HEK293 (cell line): ENCODE results near the gene CREBBP.

Experiments
- CTCF ChIA-PET: fragments of 350-600 bp; formaldehyde crosslinking; extraction: SDS; loops from one replicate; lab custom pipeline; 2021; ENCODE audit warnings: antibody characterized with exemption; lab: Yijun Ruan, JAX
- POLR2A ChIA-PET: fragments of 300-600 bp; formaldehyde crosslinking; extraction: SDS; loops from one replicate; lab custom pipeline; 2020; ENCODE audit warnings: antibody characterized with exemption, inconsistent platforms; lab: Yijun Ruan, JAX
- H3K27ac ChIP-seq: fragments of 200-500 bp; sonication (Bioruptor generic); 2 replicates; pipeline ENCODE4 v1.5.1; 2014; ENCODE audit warnings: low read depth, low read length, control low read depth, inconsistent platforms; ENCODE audit errors: extremely low read depth
- H3K36me3 ChIP-seq, 2 experiments: fragments of 200-500 bp in 1 of 2; sonication (Bioruptor generic) in 1 of 2; 1 replicate in 1 of 2; 2 replicates in 1 of 2; pipeline ENCODE4 v1.5.1; 2014 to 2017; ENCODE audit warnings: inconsistent platforms in 2 of 2, low read length in 2 of 2; ENCODE audit not compliant: control insufficient read depth in 2 of 2, insufficient read depth in 1 of 2
- H3K4me1 ChIP-seq: fragments of 200-500 bp; sonication (Bioruptor generic); 2 replicates; pipeline ENCODE4 v1.5.1; 2014; ENCODE audit warnings: mild to moderate bottlenecking, low read length, inconsistent platforms; ENCODE audit not compliant: control insufficient read depth, insufficient read depth
- H3K4me3 ChIP-seq: 2 replicates; pipeline ENCODE4 v1.5.1; 2011; ENCODE audit warnings: low read depth, mild to moderate bottlenecking, control low read depth, low read length, moderate library complexity
- H3K9me3 ChIP-seq: fragments of 200-500 bp; sonication (Bioruptor generic); 2 replicates; pipeline ENCODE4 v1.5.1; 2014; ENCODE audit warnings: low read depth, low read length, inconsistent platforms; ENCODE audit not compliant: control insufficient read depth, insufficient read depth
- BCL6B ChIP-seq: fragments of 450-650 bp; formaldehyde crosslinking; IDR thresholded peaks from 2 replicates; pipeline ENCODE4 v1.5.1; 2017; ENCODE audit warnings: missing biosample characterization, missing genetic modification characterization
- GLIS2 ChIP-seq: fragments of 450-650 bp; formaldehyde crosslinking; IDR thresholded peaks from 2 replicates; pipeline ENCODE4 v1.5.1; 2016; ENCODE audit warnings: missing biosample characterization, missing genetic modification characterization
- REPIN1 ChIP-seq: fragments of 450-650 bp; formaldehyde crosslinking; IDR thresholded peaks from 2 replicates; pipeline ENCODE4 v1.5.1; 2017; ENCODE audit warnings: missing biosample characterization, missing genetic modification characterization, low read depth
- SCRT1 ChIP-seq: fragments of 450-650 bp; formaldehyde crosslinking; IDR thresholded peaks from 2 replicates; pipeline ENCODE4 v1.5.1; 2016; ENCODE audit warnings: missing biosample characterization, missing genetic modification characterization, borderline replicate concordance
- TSHZ1 ChIP-seq: fragments of 450-650 bp; formaldehyde crosslinking; IDR thresholded peaks from 2 replicates; pipeline ENCODE4 v1.5.1; 2016; ENCODE audit warnings: missing biosample characterization, missing genetic modification characterization, borderline replicate concordance
- ZBTB11 ChIP-seq: fragments of 450-650 bp; formaldehyde crosslinking; conservative IDR thresholded peaks from 2 replicates; pipeline ENCODE4 v1.5.1; 2016; ENCODE audit warnings: low read depth, missing biosample characterization, missing genetic modification characterization
- ZBTB44 ChIP-seq: fragments of 450-650 bp; IDR thresholded peaks from 2 replicates; pipeline ENCODE4 v1.5.1; 2018; ENCODE audit warnings: missing biosample characterization, mild to moderate bottlenecking, missing genetic modification characterization
- ZIC2 ChIP-seq: fragments of 450-650 bp; formaldehyde crosslinking; IDR thresholded peaks from 2 replicates; pipeline ENCODE4 v1.5.1; 2016; ENCODE audit warnings: missing biosample characterization, missing genetic modification characterization
- ZNF157 ChIP-seq: fragments of 450-650 bp; formaldehyde crosslinking; IDR thresholded peaks from 2 replicates; pipeline ENCODE4 v1.5.1; 2016; ENCODE audit warnings: missing biosample characterization, missing genetic modification characterization
- ZNF18 ChIP-seq: fragments of 450-650 bp; formaldehyde crosslinking; IDR thresholded peaks from 2 replicates; pipeline ENCODE4 v1.5.1; 2016; ENCODE audit warnings: missing biosample characterization, missing genetic modification characterization
- ZNF202 ChIP-seq: fragments of 450-650 bp; formaldehyde crosslinking; IDR thresholded peaks from 2 replicates; pipeline ENCODE4 v1.5.1; 2016; ENCODE audit warnings: missing biosample characterization, missing genetic modification characterization, borderline replicate concordance
- ZNF221 ChIP-seq: fragments of 450-650 bp; formaldehyde crosslinking; IDR thresholded peaks from 2 replicates; pipeline ENCODE4 v1.5.1; 2017; ENCODE audit warnings: missing biosample characterization, missing genetic modification characterization, borderline replicate concordance
- ZNF239 ChIP-seq: fragments of 450-650 bp; formaldehyde crosslinking; IDR thresholded peaks from 2 replicates; pipeline ENCODE4 v1.5.1; 2016; ENCODE audit warnings: missing biosample characterization, missing genetic modification characterization
- ZNF37A ChIP-seq: fragments of 450-650 bp; IDR thresholded peaks from 2 replicates; pipeline ENCODE4 v1.5.1; 2018; ENCODE audit warnings: missing biosample characterization, missing genetic modification characterization
- ZNF391 ChIP-seq: fragments of 450-650 bp; formaldehyde crosslinking; IDR thresholded peaks from 2 replicates; pipeline ENCODE4 v1.5.1; 2016; ENCODE audit warnings: low read depth, missing biosample characterization, missing genetic modification characterization, borderline replicate concordance
- ZNF423 ChIP-seq: fragments of 450-650 bp; formaldehyde crosslinking; IDR thresholded peaks from 2 replicates; pipeline ENCODE4 v1.5.1; 2016; ENCODE audit warnings: missing biosample characterization, missing genetic modification characterization
- ZNF544 ChIP-seq: fragments of 450-650 bp; formaldehyde crosslinking; IDR thresholded peaks from 2 replicates; pipeline ENCODE4 v1.5.0; 2017; ENCODE audit warnings: missing biosample characterization, missing genetic modification characterization
- ZNF548 ChIP-seq: fragments of 450-650 bp; formaldehyde crosslinking; IDR thresholded peaks from 2 replicates; pipeline ENCODE4 v1.5.1; 2016; ENCODE audit warnings: missing biosample characterization, missing genetic modification characterization
- ZNF626 ChIP-seq: fragments of 450-650 bp; sonication (Bioruptor Pico); formaldehyde crosslinking; IDR thresholded peaks from 2 replicates; pipeline ENCODE4 v1.5.1; 2018; ENCODE audit warnings: missing biosample characterization, missing genetic modification characterization, inconsistent platforms
- ZNF645 ChIP-seq: fragments of 450-650 bp; formaldehyde crosslinking; IDR thresholded peaks from 2 replicates; pipeline ENCODE4; 2016; ENCODE audit warnings: missing biosample characterization, missing genetic modification characterization
- ZNF701 ChIP-seq: fragments of 450-650 bp; formaldehyde crosslinking; IDR thresholded peaks from 2 replicates; pipeline ENCODE4 v1.5.1; 2016; ENCODE audit warnings: missing biosample characterization, missing genetic modification characterization
- ZNF707 ChIP-seq: fragments of 450-650 bp; formaldehyde crosslinking; IDR thresholded peaks from 2 replicates; pipeline ENCODE4 v1.5.1; 2016; ENCODE audit warnings: missing biosample characterization, missing genetic modification characterization
- ZSCAN23 ChIP-seq: fragments of 450-650 bp; formaldehyde crosslinking; IDR thresholded peaks from 2 replicates; pipeline ENCODE4 v1.5.1; 2016; ENCODE audit warnings: missing biosample characterization, missing genetic modification characterization

Gene CREBBP

GRCh38 chr16:3908951-3909437 is 28.5 kb upstream of the CREBBP start (continued):
- TF ChIP-seq ZBTB11 (no peak), REPIN1 (tag by site-specific recombination) (no peak), ZNF645 (tag by site-specific recombination) (no peak), SCRT1 (tag by site-specific recombination) (no peak), TSHZ1 (tag by site-specific recombination) (no peak), ZNF37A (tag by site-specific recombination) (no peak), ZNF707 (tag by site-specific recombination) (no peak), ZBTB44 (no peak)

- Histone ChIP-seq H3K4me3 (no peak overlapping the region), H3K27ac (no peak overlapping the region), H3K36me3 (no peaks in the 10 kb centered on the region), H3K4me1 (no peaks in the 10 kb centered on the region), H3K9me3 (no peaks in the 10 kb centered on the region)
- ChIA-PET CTCF (interaction anchor here (0.7 to 1.4 kb wide), 3 partner anchors 32 to 345 kb away, joined by 3 read pairs; no protein-coding TSS in a partner anchor), POLR2A (no interaction called here)
- TF ChIP-seq GLIS2, result no peak
- TF ChIP-seq ZNF391 (tag by site-specific recombination), result no peak
- no peak for TF ChIP-seq ZNF18 (tag by site-specific recombination)
- no peak for TF ChIP-seq BCL6B (tag by site-specific recombination)
- no peak for TF ChIP-seq ZNF626 (tag by site-specific recombination)
- TF ChIP-seq ZNF239 (tag by site-specific recombination), result no peak
- TF ChIP-seq ZNF548 (tag by site-specific recombination), result no peak
- TF ChIP-seq ZNF221 (tag by site-specific recombination), result no peak
- TF ChIP-seq ZNF701 (tag by site-specific recombination), result no peak
- no peak for TF ChIP-seq ZIC2 (tag by site-specific recombination)
- TF ChIP-seq ZNF544, result no peak
- no peak for TF ChIP-seq ZNF423 (tag by site-specific recombination)
- no peak for TF ChIP-seq ZNF157 (tag by site-specific recombination)
- TF ChIP-seq ZNF202 (tag by site-specific recombination), result no peak
- no peak for TF ChIP-seq ZSCAN23 (tag by site-specific recombination)
These were observed 27.1 kb upstream of the CREBBP start for GRCh38 chr16:3907586-3907985.
